GM12874 (cell line): ENCODE results near the gene TWIST2.

Experiments
- CTCF ChIP-seq: IDR thresholded peaks from 2 replicates; pipeline ENCODE4 v1.5.1; 2011; ENCODE audit warnings: low read depth, mild to moderate bottlenecking, control low read depth, low read length, moderate library complexity; ENCODE audit not compliant: insufficient read depth

TWIST2 gene

GRCh38 chr2:238869293-238870124 lies 21.6 kb downstream of the TWIST2 start:
- TF ChIP-seq CTCF = no peak

- TF ChIP-seq CTCF = no peak
Measured at GRCh38 chr2:238870261-238870660, 22.4 kb downstream of the TWIST2 start.

- TF ChIP-seq CTCF = no peak
Measured at GRCh38 chr2:238872026-238872425, 24.1 kb downstream of the TWIST2 start.

- no peak for TF ChIP-seq CTCF
Measured at GRCh38 chr2:238872628-238873380, 24.9 kb downstream of the TWIST2 start.

- no peak for TF ChIP-seq CTCF
Measured at GRCh38 chr2:238873381-238873801, 25.5 kb downstream of the TWIST2 start.

- TF ChIP-seq CTCF = no peak
Measured at GRCh38 chr2:238873841-238874240, 26.0 kb downstream of the TWIST2 start.

GRCh38 chr2:238874330-238875050 lies 26.6 kb downstream of the TWIST2 start:
- TF ChIP-seq CTCF = no peak
